ENCODE data around the gene RB1.

- TF ChIP-seq, protein P1, sequence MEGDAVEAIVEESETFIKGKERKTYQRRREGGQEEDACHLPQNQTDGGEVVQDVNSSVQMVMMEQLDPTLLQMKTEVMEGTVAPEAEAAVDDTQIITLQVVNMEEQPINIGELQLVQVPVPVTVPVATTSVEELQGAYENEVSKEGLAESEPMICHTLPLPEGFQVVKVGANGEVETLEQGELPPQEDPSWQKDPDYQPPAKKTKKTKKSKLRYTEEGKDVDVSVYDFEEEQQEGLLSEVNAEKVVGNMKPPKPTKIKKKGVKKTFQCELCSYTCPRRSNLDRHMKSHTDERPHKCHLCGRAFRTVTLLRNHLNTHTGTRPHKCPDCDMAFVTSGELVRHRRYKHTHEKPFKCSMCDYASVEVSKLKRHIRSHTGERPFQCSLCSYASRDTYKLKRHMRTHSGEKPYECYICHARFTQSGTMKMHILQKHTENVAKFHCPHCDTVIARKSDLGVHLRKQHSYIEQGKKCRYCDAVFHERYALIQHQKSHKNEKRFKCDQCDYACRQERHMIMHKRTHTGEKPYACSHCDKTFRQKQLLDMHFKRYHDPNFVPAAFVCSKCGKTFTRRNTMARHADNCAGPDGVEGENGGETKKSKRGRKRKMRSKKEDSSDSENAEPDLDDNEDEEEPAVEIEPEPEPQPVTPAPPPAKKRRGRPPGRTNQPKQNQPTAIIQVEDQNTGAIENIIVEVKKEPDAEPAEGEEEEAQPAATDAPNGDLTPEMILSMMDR (IDR thresholded peaks at IDR 0.05; ENCODE audit: poor library complexity, severe bottlenecking): no peak
- TF ChIP-seq EZH2 (IDR thresholded peaks at IDR 0.05; ENCODE audit: borderline replicate concordance, insufficient read depth, low read length, poor library complexity, severe bottlenecking): no peak
- no peak for TF ChIP-seq EP300 (conservative IDR thresholded peaks at IDR 0.05; ENCODE audit: poor library complexity, severe bottlenecking)
These were observed 97.3 kb downstream of the RB1 start for GRCh38 chr13:48400850-48401291.

Data from neural cell (in vitro differentiated cells).